VCaP (cell line): ENCODE measurements around the gene B4GALT2.

Experiments used
- H3K27ac ChIP-seq: fragments of 450-650 bp; 2 replicates; pipeline ENCODE4 v1.5.1; 2017
- TF ChIP-seq, protein P1 (sequence below): fragments of 450-650 bp; conservative IDR thresholded peaks from 2 replicates; pipeline ENCODE4 v1.5.1; 2017; ENCODE audit warnings: mild to moderate bottlenecking, moderate library complexity

The B4GALT2 gene

GRCh38 chr1:43991476-43992231 is 12.6 kb downstream of the B4GALT2 start, which contains the start of gene CCDC24:
CCDC24 (plus strand) TSS chr1:43991599; CDS start chr1:43991879, 280 bp downstream.
- TF ChIP-seq, protein P1, sequence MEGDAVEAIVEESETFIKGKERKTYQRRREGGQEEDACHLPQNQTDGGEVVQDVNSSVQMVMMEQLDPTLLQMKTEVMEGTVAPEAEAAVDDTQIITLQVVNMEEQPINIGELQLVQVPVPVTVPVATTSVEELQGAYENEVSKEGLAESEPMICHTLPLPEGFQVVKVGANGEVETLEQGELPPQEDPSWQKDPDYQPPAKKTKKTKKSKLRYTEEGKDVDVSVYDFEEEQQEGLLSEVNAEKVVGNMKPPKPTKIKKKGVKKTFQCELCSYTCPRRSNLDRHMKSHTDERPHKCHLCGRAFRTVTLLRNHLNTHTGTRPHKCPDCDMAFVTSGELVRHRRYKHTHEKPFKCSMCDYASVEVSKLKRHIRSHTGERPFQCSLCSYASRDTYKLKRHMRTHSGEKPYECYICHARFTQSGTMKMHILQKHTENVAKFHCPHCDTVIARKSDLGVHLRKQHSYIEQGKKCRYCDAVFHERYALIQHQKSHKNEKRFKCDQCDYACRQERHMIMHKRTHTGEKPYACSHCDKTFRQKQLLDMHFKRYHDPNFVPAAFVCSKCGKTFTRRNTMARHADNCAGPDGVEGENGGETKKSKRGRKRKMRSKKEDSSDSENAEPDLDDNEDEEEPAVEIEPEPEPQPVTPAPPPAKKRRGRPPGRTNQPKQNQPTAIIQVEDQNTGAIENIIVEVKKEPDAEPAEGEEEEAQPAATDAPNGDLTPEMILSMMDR, result no peak
- peak within 1 kb of the TSS; percentile 86 for H3K27ac ChIP-seq

DNA sequence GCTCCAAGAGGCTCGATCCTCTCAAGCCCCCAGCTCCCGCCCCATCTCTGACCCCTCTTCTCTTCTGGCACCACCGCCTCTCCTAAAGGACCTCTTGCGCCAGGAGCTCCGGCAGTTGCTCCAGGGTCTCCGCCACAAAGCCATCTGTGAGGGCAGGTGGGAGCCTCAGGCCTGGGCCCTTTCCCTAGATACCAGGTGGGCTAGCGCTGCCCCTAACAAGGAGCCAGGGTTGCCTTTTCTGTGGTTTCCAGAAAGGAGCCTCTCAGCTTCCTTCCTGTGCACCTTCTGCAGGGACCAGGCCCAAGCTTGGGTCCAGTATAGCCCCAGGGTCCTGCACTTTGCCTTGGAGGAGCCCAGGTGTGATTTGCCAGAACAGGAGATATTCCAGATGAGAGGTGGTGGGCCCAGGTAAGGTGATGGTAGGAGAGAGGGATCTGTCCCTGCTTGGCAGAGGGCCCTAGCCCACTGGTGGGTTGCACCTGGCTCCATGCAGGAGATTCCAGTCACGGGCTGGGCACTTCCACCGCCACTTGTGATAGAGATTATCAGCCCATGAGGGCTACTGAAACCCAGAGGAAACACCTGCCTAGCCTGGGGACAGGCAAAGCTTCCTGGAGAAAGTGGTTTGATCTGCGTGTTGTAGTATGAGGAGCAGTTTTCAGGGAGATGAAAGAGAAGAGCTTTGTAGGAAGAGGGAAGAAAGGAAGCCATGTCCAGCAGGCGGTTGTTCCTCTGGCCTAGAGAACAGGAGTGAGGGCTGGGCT is 13.4 kb downstream of the B4GALT2 start:
- TF ChIP-seq, protein P1, result no peak
- peak overlapping the region; percentile 86 for H3K27ac ChIP-seq

DNA sequence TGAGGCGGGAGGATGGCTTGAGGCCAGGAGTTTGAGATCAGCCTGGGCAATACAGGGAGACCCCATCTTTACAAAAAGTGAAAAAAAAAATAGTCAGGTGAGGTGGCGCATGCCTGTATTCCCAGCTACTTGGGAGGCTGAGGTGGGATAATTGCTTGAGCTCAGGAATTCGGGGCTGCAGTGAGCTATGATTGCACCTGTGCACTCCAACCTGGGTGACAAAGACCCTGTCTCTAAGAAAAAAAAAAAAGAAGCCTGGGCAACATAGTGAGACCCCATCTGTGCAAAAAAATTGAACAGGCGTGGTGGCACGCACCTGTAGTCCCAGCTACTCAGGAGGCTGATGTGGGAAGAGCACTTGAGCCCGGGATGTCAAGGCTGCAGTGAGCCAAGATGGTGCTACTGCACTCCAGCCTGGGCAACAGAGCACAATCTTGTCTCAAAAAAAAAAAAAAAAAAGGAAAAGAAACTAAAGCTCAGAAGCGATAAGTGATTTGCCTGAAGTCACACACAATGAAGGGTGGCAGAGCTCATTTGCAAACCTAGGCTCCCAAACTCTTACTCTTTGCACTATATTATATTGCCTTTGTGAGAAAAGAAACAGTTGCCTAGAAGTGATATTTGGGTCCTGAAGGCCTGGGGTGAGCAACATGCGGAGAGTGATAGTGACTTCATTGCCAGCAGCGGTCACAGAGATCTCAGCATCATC is 14.3 kb downstream of the B4GALT2 start:
- H3K27ac ChIP-seq, result peak overlapping the region; percentile 86
- TF ChIP-seq, protein P1, result no peak

DNA sequence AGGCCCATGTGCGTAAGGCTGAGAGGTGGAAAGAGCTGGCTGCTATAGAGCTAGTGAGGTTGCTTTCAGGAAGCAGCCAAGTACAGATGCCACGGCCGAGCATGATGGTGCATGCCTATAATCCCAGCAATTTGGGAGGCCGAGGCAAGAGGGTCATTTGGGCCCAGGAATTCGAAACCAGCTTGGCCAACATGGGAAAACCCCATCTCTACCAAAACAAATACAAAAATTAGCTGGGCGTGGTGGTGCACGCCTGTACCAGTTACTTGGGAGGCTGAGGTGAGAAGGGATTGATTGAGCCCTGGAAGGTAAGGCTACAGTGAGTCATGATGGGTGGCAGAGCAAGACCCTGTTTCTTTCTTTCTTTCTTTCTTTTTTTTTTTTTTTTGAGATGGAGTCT is 15.1 kb downstream of the B4GALT2 start:
- no peak overlapping the region for H3K27ac ChIP-seq
- TF ChIP-seq, protein P1, result no peak

DNA sequence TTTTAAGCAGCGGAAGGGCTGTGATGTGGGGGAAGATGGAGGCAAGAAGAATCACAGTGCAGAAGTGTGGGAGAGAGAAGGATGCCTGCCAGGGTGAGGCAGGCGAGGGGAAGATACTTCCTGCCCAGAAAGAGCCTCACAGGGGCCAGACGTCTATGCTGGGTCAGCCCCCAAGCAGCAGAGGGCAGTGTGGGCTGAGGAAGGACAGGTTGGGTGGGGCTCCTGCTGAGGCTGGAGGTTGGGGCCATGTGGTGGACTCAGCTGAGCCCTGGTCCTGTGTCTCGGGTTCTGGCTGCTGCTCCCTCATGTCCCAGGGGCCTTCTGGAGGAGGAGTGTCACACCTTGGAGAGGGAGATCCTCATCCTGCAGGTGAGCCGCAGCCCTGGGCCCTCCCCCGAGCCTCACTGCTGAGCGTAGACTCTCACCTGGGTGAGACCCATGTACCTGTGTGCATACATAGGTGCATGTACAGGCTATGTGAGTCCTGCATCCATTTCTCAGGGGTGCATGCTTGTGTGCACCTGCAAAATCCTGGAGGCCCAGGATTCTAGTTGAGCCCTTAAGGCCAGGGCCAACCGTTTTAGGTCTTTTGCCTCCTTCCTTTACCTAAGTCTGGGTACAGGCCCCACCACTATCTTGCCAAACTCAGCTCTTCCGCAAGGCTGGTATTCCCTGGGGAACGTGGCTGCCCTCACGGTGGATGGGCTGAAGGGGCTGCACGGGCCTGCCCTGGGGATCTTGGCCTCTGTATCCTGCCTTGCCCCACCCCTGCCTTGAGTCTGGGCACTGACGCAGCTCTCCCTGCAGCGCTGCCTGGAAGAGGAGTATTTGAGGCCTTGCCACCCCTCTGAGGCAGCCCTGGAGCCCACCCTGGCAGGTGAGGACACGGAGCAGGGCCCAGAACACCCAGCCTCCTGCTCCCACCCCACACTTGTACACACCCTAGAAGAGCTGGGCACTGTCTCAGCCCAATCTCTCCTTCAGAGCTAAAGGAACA is 16.1 kb downstream of the B4GALT2 start:
- no peak overlapping the region for H3K27ac ChIP-seq
- TF ChIP-seq, protein P1, result peak; percentile 32

DNA sequence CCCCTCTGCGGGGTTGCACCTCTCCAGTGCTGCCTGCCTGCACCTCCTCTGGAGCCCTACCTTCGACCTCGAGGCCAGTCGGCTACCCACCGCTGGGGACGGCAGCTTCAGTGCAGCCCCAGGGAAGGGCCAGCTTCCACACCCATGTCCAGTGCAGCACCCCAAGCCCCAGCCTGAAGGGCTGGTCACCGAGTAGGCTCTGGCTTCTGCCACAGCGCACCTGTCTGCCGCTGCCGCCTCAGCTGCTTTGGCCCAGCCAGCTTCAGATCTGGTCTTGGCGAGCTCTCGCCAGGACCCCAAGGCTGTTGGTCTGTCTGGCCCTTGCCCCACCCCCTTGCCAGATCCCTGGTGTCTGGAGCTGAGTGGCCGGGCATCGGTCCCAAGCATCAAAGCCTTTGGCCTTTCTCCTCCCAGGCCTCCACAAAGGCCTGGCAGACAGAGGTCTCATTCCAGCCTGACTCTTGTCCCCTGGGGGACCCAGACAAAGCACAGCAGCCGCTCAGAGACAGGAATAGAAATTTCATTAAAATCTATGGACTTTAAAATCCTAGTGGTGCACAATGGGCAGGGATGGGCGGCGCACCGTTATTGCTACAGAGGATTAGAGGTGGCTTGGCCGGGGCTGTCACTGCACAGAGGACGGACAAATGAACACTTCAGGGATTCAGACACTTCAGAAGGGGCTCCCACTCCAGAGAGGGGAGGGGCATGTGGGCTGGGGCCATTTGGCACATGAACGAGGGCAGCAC is 17.1 kb downstream of the B4GALT2 start:
- TF ChIP-seq, protein P1, result no peak
- no peak overlapping the region for H3K27ac ChIP-seq
